MM.1S (cell line): ENCODE data around the gene IFI30.

ENCODE experiments used
- EZH2phosphoT487 ChIP-seq: fragments of 300-600 bp; sonication (generic); IDR thresholded peaks from 2 replicates; pipeline ENCODE4 v1.6.1; 2018; ENCODE audit warnings: antibody characterized with exemption, low read length
- TF ChIP-seq, protein P1 (sequence below): fragments of 300-600 bp; sonication (generic); IDR thresholded peaks from 2 replicates; pipeline ENCODE4 v1.5.1; 2016; ENCODE audit warnings: antibody characterized with exemption, low read length, mixed read lengths

DNA sequence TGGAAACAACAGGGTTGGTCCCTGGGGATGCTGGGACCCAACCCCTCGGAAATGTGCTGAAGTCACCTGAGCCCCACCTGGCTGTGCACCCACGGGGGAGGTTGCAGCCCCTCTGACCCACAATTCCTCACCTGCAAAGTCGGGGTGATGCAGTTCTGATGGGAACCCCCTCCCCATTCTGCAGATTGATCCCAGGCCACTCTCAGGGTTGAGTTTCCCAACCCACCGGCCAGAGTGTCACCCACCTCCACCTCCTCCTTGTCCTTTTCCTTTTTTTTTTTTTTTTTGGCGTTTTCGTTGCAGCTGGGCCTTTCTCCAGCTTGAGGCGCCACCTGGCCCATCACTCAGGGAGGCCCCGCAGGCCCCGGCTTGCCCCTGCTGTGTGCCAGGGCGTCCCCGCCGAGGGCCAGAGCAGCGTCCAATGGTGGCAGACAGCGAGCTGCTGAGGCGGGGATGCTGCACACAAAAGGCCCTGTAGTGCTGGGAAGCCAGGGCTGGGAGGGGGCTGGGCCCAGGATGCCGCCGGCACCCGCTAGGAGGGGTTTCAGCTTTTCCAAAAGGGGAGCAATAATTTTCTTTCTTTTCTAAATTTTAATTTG, 16.0 kb upstream of the IFI30 start:
- TF ChIP-seq, protein P1, sequence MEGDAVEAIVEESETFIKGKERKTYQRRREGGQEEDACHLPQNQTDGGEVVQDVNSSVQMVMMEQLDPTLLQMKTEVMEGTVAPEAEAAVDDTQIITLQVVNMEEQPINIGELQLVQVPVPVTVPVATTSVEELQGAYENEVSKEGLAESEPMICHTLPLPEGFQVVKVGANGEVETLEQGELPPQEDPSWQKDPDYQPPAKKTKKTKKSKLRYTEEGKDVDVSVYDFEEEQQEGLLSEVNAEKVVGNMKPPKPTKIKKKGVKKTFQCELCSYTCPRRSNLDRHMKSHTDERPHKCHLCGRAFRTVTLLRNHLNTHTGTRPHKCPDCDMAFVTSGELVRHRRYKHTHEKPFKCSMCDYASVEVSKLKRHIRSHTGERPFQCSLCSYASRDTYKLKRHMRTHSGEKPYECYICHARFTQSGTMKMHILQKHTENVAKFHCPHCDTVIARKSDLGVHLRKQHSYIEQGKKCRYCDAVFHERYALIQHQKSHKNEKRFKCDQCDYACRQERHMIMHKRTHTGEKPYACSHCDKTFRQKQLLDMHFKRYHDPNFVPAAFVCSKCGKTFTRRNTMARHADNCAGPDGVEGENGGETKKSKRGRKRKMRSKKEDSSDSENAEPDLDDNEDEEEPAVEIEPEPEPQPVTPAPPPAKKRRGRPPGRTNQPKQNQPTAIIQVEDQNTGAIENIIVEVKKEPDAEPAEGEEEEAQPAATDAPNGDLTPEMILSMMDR = no peak
- TF ChIP-seq EZH2phosphoT487 = no peak
